ENCODE measurements around the gene EPC1. TPM values are rescaled to one million over a fixed set of nuclear protein-coding genes. Genes with fewer than 3 reads are reported as not detected.

Gene EPC1
- total RNA-seq, 1 donor from 2014 or later, result 45.4 TPM

DNA sequence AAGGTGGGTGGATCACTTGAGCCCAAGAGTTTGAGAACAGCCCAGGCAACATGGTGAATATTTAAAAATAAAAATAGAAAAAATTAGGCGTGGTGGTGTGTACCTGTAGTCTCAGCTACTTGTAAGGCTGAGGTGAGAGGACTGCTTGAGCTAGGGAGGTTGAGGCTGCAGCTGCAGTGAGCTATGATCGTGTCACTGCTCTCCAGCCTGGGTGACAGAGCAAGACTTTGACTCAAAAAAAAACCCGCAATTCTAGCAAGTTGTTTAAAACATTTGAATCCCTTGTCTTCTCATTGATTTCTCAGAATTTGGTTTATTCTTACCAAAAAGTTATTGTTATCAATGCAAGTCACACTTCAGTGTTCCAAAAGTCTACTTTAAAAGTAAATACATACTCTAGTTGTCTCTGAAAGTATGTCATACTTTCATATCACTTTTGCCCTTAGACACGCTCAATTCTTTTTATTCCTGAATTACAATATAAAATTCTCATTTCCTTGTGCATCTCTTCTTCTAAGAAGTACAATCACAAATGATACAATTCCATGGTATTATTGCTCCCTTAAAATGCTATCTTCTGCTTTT is 6.3 kb downstream of the EPC1 start:
- Histone ChIP-seq H2AFZ (replicated peaks) (no peak overlapping the region), H3K79me2 (ENCODE audit: low read depth) (peaks cover 100% of the 10 kb centered on the region), H3K4me3 (no peak overlapping the region), H3K9ac (no peak overlapping the region), H3K4me2 (no peak overlapping the region), H3K9me3 (ENCODE audit: low read depth) (no peaks in the 10 kb centered on the region), H3K36me3 (peaks cover 5% of the 10 kb centered on the region), H4K20me1 (ENCODE audit: low read depth) (peaks cover 71% of the 10 kb centered on the region), H3K27ac (no peak overlapping the region), H3F3A (ENCODE audit: low read depth) (no peaks in the 10 kb centered on the region), H3K4me1 (peaks cover 16% of the 10 kb centered on the region), H3K27me3 (no peaks in the 10 kb centered on the region)
- no peak overlapping the region for H3K4me3 Mint-ChIP-seq
- no peak for DNase-seq (ENCODE audit: low spot score)
- TF ChIP-seq EZH2phosphoT487 (IDR thresholded peaks at IDR 0.05) (no peak), EZH2 (IDR thresholded peaks at IDR 0.05) (no peak)
- TF ChIP-seq, protein P1, sequence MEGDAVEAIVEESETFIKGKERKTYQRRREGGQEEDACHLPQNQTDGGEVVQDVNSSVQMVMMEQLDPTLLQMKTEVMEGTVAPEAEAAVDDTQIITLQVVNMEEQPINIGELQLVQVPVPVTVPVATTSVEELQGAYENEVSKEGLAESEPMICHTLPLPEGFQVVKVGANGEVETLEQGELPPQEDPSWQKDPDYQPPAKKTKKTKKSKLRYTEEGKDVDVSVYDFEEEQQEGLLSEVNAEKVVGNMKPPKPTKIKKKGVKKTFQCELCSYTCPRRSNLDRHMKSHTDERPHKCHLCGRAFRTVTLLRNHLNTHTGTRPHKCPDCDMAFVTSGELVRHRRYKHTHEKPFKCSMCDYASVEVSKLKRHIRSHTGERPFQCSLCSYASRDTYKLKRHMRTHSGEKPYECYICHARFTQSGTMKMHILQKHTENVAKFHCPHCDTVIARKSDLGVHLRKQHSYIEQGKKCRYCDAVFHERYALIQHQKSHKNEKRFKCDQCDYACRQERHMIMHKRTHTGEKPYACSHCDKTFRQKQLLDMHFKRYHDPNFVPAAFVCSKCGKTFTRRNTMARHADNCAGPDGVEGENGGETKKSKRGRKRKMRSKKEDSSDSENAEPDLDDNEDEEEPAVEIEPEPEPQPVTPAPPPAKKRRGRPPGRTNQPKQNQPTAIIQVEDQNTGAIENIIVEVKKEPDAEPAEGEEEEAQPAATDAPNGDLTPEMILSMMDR (IDR thresholded peaks at IDR 0.05), result no peak
- peaks cover 7% of the 10 kb centered on the region for H3K4me1 Mint-ChIP-seq
- peaks cover 53% of the 10 kb centered on the region for H3K9me3 Mint-ChIP-seq
- H3K27me3 Mint-ChIP-seq (ENCODE audit: insufficient read depth, low read depth), result peaks cover 3% of the 10 kb centered on the region
- H3K36me3 Mint-ChIP-seq, result peaks cover 70% of the 10 kb centered on the region
- no peak overlapping the region for H3K27ac Mint-ChIP-seq

DNA sequence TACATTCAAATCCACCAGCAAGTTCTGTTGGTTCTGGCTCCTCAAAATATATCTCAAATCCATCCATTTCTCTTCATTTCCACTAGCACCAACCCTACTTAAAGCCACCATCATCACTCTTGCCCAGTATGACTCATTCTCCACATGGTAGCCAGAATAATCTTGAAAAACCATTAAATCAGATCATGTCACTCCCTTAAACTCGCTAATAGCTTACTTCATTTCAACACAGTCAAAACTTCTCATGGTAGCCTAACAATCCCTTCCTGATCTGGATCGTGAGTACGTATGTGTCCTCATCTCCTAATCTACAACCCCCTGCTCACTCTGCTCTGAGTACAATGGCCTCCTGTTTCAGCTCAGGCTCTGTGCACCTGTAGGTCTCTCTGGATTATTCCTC is 8.7 kb downstream of the EPC1 start:
- Histone ChIP-seq H3K9me3 (ENCODE audit: low read depth) (no peaks in the 10 kb centered on the region), H3K9ac (no peak overlapping the region), H3K36me3 (no peaks in the 10 kb centered on the region), H3K79me2 (ENCODE audit: low read depth) (peaks cover 100% of the 10 kb centered on the region), H3K4me3 (no peak overlapping the region), H3K4me2 (no peak overlapping the region), H3K27me3 (no peaks in the 10 kb centered on the region), H2AFZ (replicated peaks) (no peak overlapping the region), H4K20me1 (ENCODE audit: low read depth) (peaks cover 73% of the 10 kb centered on the region), H3K4me1 (no peaks in the 10 kb centered on the region), H3K27ac (no peak overlapping the region), H3F3A (ENCODE audit: low read depth) (no peaks in the 10 kb centered on the region)
- TF ChIP-seq EZH2phosphoT487 (IDR thresholded peaks at IDR 0.05), result no peak
- no peak for TF ChIP-seq EZH2 (IDR thresholded peaks at IDR 0.05)
- TF ChIP-seq, protein P1 (IDR thresholded peaks at IDR 0.05), result no peak
- Mint-ChIP-seq H3K27ac (no peak overlapping the region), H3K36me3 (peaks cover 69% of the 10 kb centered on the region), H3K9me3 (peaks cover 52% of the 10 kb centered on the region), H3K4me3 (no peak overlapping the region), H3K4me1 (no peaks in the 10 kb centered on the region), H3K27me3 (ENCODE audit: insufficient read depth, low read depth) (peaks cover 3% of the 10 kb centered on the region)
- DNase-seq (ENCODE audit: low spot score), result no peak

DNA sequence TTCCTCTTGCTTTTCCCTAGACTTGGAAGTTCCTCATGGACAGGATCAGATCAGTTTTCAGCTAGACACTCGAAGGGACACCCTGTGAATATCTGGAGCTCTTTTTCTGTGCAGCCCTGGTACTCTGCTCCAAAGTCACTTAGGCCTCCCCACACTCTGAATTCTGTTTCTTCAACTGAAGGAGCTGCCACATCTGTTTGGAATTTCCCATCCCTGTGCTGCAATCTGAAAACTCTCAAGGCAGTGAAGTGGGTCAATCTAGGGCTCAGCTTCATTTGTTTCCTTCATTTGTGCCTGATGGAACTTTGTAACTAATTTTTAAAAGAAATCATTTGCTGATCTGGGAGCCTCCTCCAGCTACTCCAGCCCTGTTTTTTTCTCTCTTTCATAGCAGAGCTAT is 9.6 kb downstream of the EPC1 start:
- Mint-ChIP-seq H3K9me3 (peaks cover 49% of the 10 kb centered on the region), H3K27ac (no peak overlapping the region)

More for the DNA sequence above, 9.6 kb downstream of the EPC1 start:
- no peak overlapping the region for H2AFZ ChIP-seq (replicated peaks)
- Mint-ChIP-seq H3K27me3 (ENCODE audit: insufficient read depth, low read depth) (peaks cover 5% of the 10 kb centered on the region), H3K36me3 (peaks cover 68% of the 10 kb centered on the region), H3K4me3 (no peak overlapping the region), H3K4me1 (peaks cover 2% of the 10 kb centered on the region)
- H3K27me3 ChIP-seq, result no peaks in the 10 kb centered on the region
- no peak overlapping the region for H3K27ac ChIP-seq
- TF ChIP-seq, protein P1 (IDR thresholded peaks at IDR 0.05), result no peak
- TF ChIP-seq EZH2 (IDR thresholded peaks at IDR 0.05) (no peak), EZH2phosphoT487 (IDR thresholded peaks at IDR 0.05) (no peak)
- DNase-seq (ENCODE audit: low spot score), result no peak
- no peak overlapping the region for H3K4me3 ChIP-seq
- H3K9ac ChIP-seq, result no peak overlapping the region
- H4K20me1 ChIP-seq (ENCODE audit: low read depth), result peaks cover 78% of the 10 kb centered on the region
- no peaks in the 10 kb centered on the region for H3F3A ChIP-seq (ENCODE audit: low read depth)
- no peaks in the 10 kb centered on the region for H3K9me3 ChIP-seq (ENCODE audit: low read depth)
- H3K36me3 ChIP-seq, result no peaks in the 10 kb centered on the region
- H3K79me2 ChIP-seq (ENCODE audit: low read depth), result peaks cover 100% of the 10 kb centered on the region
- no peak overlapping the region for H3K4me2 ChIP-seq
- no peaks in the 10 kb centered on the region for H3K4me1 ChIP-seq

All from neural progenitor cell (in vitro differentiated cells).